Measurements from ENCODE around the gene LZTFL1.

The LZTFL1 gene

GRCh38 chr3:45806072-45806471, 35.8 kb downstream of the LZTFL1 start:
- Mint-ChIP-seq H3K9me3 (no peaks in the 10 kb centered on the region), H3K36me3 (ENCODE audit: low read depth) (no peaks in the 10 kb centered on the region), H3K4me1 (ENCODE audit: low read depth) (no peaks in the 10 kb centered on the region), H3K27me3 (no peaks in the 10 kb centered on the region), H3K27ac (no peak overlapping the region), H3K4me3 (no peak overlapping the region)

GRCh38 chr3:45803252-45803935, 38.5 kb downstream of the LZTFL1 start:
- no peaks in the 10 kb centered on the region for H3K9me3 Mint-ChIP-seq
- H3K4me1 Mint-ChIP-seq (ENCODE audit: low read depth) = no peaks in the 10 kb centered on the region
- H3K4me3 Mint-ChIP-seq = no peak overlapping the region
- no peaks in the 10 kb centered on the region for H3K36me3 Mint-ChIP-seq (ENCODE audit: low read depth)
- no peak overlapping the region for H3K27ac Mint-ChIP-seq
- peaks cover 14% of the 10 kb centered on the region for H3K27me3 Mint-ChIP-seq

GRCh38 chr3:45802146-45802545, 39.8 kb downstream of the LZTFL1 start:
- H3K9me3 Mint-ChIP-seq = no peaks in the 10 kb centered on the region
- no peak overlapping the region for H3K27ac Mint-ChIP-seq
- peaks cover 26% of the 10 kb centered on the region for H3K27me3 Mint-ChIP-seq

GRCh38 chr3:45800611-45801010, 41.3 kb downstream of the LZTFL1 start:
- H3K36me3 Mint-ChIP-seq (ENCODE audit: low read depth) = no peaks in the 10 kb centered on the region
- H3K27ac Mint-ChIP-seq = no peak overlapping the region
- H3K4me3 Mint-ChIP-seq = no peak overlapping the region
- peaks cover 36% of the 10 kb centered on the region for H3K27me3 Mint-ChIP-seq
- no peaks in the 10 kb centered on the region for H3K9me3 Mint-ChIP-seq
- peaks cover 7% of the 10 kb centered on the region for H3K4me1 Mint-ChIP-seq (ENCODE audit: low read depth)

More at GRCh38 chr3:45802146-45802545, 39.8 kb downstream of the LZTFL1 start:
- H3K4me3 Mint-ChIP-seq = no peak overlapping the region
- H3K36me3 Mint-ChIP-seq (ENCODE audit: low read depth) = no peaks in the 10 kb centered on the region
- no peaks in the 10 kb centered on the region for H3K4me1 Mint-ChIP-seq (ENCODE audit: low read depth)

GRCh38 chr3:45799586-45799985, 42.3 kb downstream of the LZTFL1 start:
- peaks cover 47% of the 10 kb centered on the region for H3K27me3 Mint-ChIP-seq
- no peaks in the 10 kb centered on the region for H3K36me3 Mint-ChIP-seq (ENCODE audit: low read depth)
- H3K27ac Mint-ChIP-seq = no peak overlapping the region
- H3K9me3 Mint-ChIP-seq = no peaks in the 10 kb centered on the region
- no peak overlapping the region for H3K4me3 Mint-ChIP-seq
- peaks cover 11% of the 10 kb centered on the region for H3K4me1 Mint-ChIP-seq (ENCODE audit: low read depth)

GRCh38 chr3:45798034-45798433, 43.9 kb downstream of the LZTFL1 start:
- H3K27me3 Mint-ChIP-seq = peaks cover 60% of the 10 kb centered on the region
- H3K9me3 Mint-ChIP-seq = no peaks in the 10 kb centered on the region
- H3K4me3 Mint-ChIP-seq = no peak overlapping the region
- peaks cover 11% of the 10 kb centered on the region for H3K4me1 Mint-ChIP-seq (ENCODE audit: low read depth)
- no peak overlapping the region for H3K27ac Mint-ChIP-seq
- H3K36me3 Mint-ChIP-seq (ENCODE audit: low read depth) = no peaks in the 10 kb centered on the region

- Mint-ChIP-seq H3K36me3 (ENCODE audit: low read depth) (no peaks in the 10 kb centered on the region), H3K4me3 (peak overlapping the region; percentile 37), H3K4me1 (ENCODE audit: low read depth) (peaks cover 11% of the 10 kb centered on the region), H3K27ac (no peak overlapping the region), H3K9me3 (no peaks in the 10 kb centered on the region), H3K27me3 (peaks cover 60% of the 10 kb centered on the region)
These were observed 44.8 kb downstream of the LZTFL1 start for GRCh38 chr3:45796902-45797637.

- Mint-ChIP-seq H3K4me3 (peak within 1 kb of the TSS; percentile 63), H3K4me1 (ENCODE audit: low read depth) (peaks cover 17% of the 10 kb centered on the region), H3K27ac (no peak within 1 kb of the TSS), H3K9me3 (no peaks in the 10 kb centered on the region), H3K36me3 (ENCODE audit: low read depth) (no peaks in the 10 kb centered on the region), H3K27me3 (peaks cover 60% of the 10 kb centered on the region)
These were observed 45.8 kb downstream of the LZTFL1 start, which contains the start of gene SLC6A20 for GRCh38 chr3:45795882-45796765. TSS of gene SLC6A20 (minus strand) at chr3:45796536. CDS start at chr3:45796419, 117 bp downstream.

GRCh38 chr3:45795509-45795881, 46.4 kb downstream of the LZTFL1 start:
- Mint-ChIP-seq H3K27ac (no peak overlapping the region), H3K9me3 (peaks cover 4% of the 10 kb centered on the region), H3K4me3 (peak overlapping the region; percentile 63), H3K36me3 (ENCODE audit: low read depth) (peaks cover 4% of the 10 kb centered on the region), H3K4me1 (ENCODE audit: low read depth) (peaks cover 17% of the 10 kb centered on the region), H3K27me3 (peaks cover 64% of the 10 kb centered on the region)

- peaks cover 17% of the 10 kb centered on the region for H3K4me1 Mint-ChIP-seq (ENCODE audit: low read depth)
- H3K36me3 Mint-ChIP-seq (ENCODE audit: low read depth) = peaks cover 6% of the 10 kb centered on the region
- peaks cover 65% of the 10 kb centered on the region for H3K27me3 Mint-ChIP-seq
- H3K9me3 Mint-ChIP-seq = peaks cover 12% of the 10 kb centered on the region
- no peak overlapping the region for H3K4me3 Mint-ChIP-seq
- no peak overlapping the region for H3K27ac Mint-ChIP-seq
These were observed 47.3 kb downstream of the LZTFL1 start for GRCh38 chr3:45794660-45795059.

GRCh38 chr3:45794177-45794560, 47.8 kb downstream of the LZTFL1 start:
- no peak overlapping the region for H3K27ac Mint-ChIP-seq
- H3K4me1 Mint-ChIP-seq (ENCODE audit: low read depth) = peaks cover 17% of the 10 kb centered on the region
- peaks cover 12% of the 10 kb centered on the region for H3K9me3 Mint-ChIP-seq
- H3K27me3 Mint-ChIP-seq = peaks cover 60% of the 10 kb centered on the region
- peaks cover 7% of the 10 kb centered on the region for H3K36me3 Mint-ChIP-seq (ENCODE audit: low read depth)
- H3K4me3 Mint-ChIP-seq = no peak overlapping the region

- peaks cover 17% of the 10 kb centered on the region for H3K9me3 Mint-ChIP-seq
- H3K4me1 Mint-ChIP-seq (ENCODE audit: low read depth) = peaks cover 17% of the 10 kb centered on the region
- H3K36me3 Mint-ChIP-seq (ENCODE audit: low read depth) = peaks cover 11% of the 10 kb centered on the region
- H3K27me3 Mint-ChIP-seq = peaks cover 55% of the 10 kb centered on the region
- no peak overlapping the region for H3K27ac Mint-ChIP-seq
- no peak overlapping the region for H3K4me3 Mint-ChIP-seq
These were observed 48.3 kb downstream of the LZTFL1 start for GRCh38 chr3:45793482-45794176.

GRCh38 chr3:45792516-45793172, 49.3 kb downstream of the LZTFL1 start:
- Mint-ChIP-seq H3K4me1 (ENCODE audit: low read depth) (peaks cover 17% of the 10 kb centered on the region), H3K9me3 (peaks cover 17% of the 10 kb centered on the region), H3K36me3 (ENCODE audit: low read depth) (peaks cover 11% of the 10 kb centered on the region), H3K27me3 (peaks cover 45% of the 10 kb centered on the region), H3K4me3 (no peak overlapping the region), H3K27ac (no peak overlapping the region)

GRCh38 chr3:45792036-45792435, 49.9 kb downstream of the LZTFL1 start:
- Mint-ChIP-seq H3K27ac (no peak overlapping the region), H3K9me3 (peaks cover 17% of the 10 kb centered on the region), H3K27me3 (peaks cover 43% of the 10 kb centered on the region)

More at GRCh38 chr3:45792036-45792435, 49.9 kb downstream of the LZTFL1 start:
- Mint-ChIP-seq H3K36me3 (ENCODE audit: low read depth) (peaks cover 11% of the 10 kb centered on the region), H3K4me3 (no peak overlapping the region), H3K4me1 (ENCODE audit: low read depth) (peaks cover 17% of the 10 kb centered on the region)

Measured in stimulated activated naive CD8-positive, alpha-beta T cell treated with anti-CD3 and anti-CD28 coated beads, Interleukin-15, Interleukin-2, amounts not matched to agents 100 ng/mL and 50 ng/mL, for 24 hours (primary cell).